ENCODE measurements around the gene BRAT1.

The BRAT1 gene

GRCh38 chr7:2575046-2575732 is 19.9 kb upstream of the BRAT1 start:
- DNase-seq (ENCODE audit: low spot score), result no peak

GRCh38 chr7:2573761-2574160 is 18.4 kb upstream of the BRAT1 start:
- no peak for DNase-seq (ENCODE audit: low spot score)

More at GRCh38 chr7:2575046-2575732, 19.9 kb upstream of the BRAT1 start:
- TF ChIP-seq, protein P1, sequence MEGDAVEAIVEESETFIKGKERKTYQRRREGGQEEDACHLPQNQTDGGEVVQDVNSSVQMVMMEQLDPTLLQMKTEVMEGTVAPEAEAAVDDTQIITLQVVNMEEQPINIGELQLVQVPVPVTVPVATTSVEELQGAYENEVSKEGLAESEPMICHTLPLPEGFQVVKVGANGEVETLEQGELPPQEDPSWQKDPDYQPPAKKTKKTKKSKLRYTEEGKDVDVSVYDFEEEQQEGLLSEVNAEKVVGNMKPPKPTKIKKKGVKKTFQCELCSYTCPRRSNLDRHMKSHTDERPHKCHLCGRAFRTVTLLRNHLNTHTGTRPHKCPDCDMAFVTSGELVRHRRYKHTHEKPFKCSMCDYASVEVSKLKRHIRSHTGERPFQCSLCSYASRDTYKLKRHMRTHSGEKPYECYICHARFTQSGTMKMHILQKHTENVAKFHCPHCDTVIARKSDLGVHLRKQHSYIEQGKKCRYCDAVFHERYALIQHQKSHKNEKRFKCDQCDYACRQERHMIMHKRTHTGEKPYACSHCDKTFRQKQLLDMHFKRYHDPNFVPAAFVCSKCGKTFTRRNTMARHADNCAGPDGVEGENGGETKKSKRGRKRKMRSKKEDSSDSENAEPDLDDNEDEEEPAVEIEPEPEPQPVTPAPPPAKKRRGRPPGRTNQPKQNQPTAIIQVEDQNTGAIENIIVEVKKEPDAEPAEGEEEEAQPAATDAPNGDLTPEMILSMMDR (IDR thresholded peaks at IDR 0.05; ENCODE audit: extremely low read depth, missing control alignments), result no peak

DNA sequence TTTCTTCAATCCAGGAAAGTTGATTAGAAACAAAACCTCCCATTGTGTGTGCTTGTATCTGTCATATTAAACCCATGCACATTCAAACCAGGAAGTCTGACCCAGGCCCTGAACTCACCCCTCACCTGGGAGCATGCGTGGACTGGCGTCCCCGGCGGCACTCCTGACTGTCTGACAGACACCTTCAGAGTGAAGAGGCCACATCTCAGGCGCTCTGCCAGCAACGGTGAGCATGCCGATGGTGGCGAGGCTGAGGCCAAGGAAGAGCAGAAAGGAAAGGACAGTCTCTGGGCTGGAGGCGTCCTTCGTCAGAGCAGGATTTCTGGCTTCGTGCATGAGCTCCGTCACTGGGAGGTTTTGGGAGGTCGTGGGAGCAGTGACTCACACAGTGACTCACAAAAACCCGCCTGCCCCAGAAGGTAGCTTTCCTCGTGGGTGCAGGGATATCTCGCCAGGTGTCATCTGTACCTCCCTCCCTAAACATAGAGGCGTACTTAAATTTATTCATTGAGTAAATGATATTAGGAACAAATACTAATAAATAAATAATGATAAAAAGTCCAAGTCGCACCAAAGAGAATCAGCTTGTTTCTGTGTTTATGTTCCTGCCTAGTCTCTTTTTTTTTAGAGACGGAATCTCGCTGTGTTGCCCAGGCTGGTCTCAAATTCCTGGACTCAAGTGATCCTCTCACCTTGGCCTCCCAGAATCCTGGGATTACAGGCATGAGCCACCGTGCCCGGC is 16.9 kb upstream of the BRAT1 start:
- no peak for DNase-seq (ENCODE audit: low spot score)
- TF ChIP-seq, protein P1 (IDR thresholded peaks at IDR 0.05; ENCODE audit: extremely low read depth, missing control alignments), result no peak

More at GRCh38 chr7:2573761-2574160, 18.4 kb upstream of the BRAT1 start:
- TF ChIP-seq, protein P1 (IDR thresholded peaks at IDR 0.05; ENCODE audit: extremely low read depth, missing control alignments), result no peak

DNA sequence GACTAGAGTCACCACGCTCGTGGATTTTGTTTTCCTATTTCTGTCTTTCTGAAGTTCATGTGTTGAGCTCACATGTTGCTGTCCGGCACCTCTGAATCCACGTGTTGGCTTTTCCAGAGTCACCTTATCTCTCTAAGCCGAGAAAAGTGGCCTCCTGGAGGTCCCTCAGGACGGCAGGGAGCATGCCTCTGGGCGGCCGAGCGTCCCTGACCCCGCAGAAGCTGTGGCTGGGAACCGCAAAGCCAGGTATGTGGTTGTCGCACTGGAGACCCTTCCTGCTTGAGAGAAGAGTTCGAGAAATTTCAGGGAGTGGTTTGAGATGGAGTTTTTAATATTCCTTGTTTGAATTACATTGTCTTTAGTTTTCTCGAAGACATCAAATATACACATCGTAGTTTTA is 16.1 kb upstream of the BRAT1 start:
- TF ChIP-seq, protein P1 (IDR thresholded peaks at IDR 0.05; ENCODE audit: extremely low read depth, missing control alignments), result no peak
- no peak for DNase-seq (ENCODE audit: low spot score)

DNA sequence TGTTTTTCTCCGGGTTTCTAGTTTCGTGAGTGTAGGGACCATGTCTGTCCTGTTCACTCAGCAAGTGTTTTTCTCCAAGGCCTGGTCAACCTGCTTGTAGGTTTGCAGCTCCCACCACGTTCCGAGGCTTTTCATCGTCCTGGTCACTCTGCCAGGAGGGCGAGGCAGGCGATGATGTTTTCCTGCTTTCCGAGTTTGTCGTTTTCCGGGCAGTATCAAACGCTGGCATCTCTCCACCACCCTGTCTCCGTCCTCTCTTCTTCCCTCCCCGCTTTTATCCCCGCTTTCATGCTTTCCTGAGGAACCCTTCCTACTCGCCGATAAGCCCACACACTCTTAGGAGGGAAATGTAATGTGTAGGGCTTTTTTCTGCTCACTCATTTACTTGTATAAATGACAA is 14.7 kb upstream of the BRAT1 start:
- no peak for DNase-seq (ENCODE audit: low spot score)
- TF ChIP-seq, protein P1 (IDR thresholded peaks at IDR 0.05; ENCODE audit: extremely low read depth, missing control alignments), result no peak

DNA sequence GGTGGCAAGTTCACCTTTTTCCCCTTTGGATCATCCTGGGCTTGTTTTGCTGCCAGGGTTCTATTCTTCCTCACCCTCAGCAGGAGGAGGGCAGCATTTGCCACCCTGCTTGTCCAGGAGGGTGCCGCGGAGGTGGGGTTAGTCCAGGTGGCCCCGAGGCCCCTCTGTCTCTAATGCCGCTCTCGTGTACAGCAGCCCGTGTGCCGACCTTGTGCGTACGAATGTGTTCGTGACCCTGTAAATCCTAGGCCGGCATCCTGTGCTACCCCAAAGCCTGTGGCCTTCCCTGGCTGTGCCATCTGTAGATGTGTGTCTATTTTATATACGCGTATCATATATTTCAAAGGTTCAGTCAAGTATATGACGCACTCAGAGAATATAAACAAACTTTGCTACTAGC is 14.1 kb upstream of the BRAT1 start:
- DNase-seq (ENCODE audit: low spot score), result no peak
- TF ChIP-seq, protein P1 (IDR thresholded peaks at IDR 0.05; ENCODE audit: extremely low read depth, missing control alignments), result no peak

DNA sequence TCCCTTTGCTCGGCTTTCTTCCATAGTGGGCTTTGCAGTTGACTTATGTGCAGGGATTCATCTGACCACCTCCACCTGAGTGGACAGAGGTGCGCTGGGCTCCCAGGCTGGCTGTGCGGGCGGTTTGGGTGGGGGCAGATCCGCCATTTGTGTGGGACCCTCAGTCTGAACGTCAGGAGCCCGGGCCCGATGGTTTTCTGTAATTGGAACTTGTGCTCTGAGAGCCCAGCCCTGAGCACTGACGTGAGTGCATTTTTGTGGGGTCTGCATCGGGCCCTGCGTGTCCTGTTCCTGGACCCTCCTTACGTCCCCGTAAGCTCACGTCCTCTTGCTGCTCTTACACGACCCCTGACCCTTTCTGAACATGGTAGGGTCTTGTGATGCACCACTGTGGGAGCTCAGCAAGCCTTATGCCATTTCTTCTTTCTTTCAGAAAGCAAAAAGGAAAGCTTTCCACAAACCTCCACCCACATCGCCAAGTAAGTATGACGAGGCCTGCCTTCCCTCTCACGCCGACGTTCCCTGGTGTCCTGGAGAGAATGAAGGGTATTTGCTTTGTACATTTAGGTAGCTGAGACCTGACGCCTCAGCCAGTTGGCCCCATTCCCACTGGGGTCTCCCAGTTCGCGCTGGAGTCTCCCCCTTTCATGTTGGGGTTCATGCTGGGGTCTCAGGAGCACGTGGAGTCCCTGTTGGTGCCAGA is 13.3 kb upstream of the BRAT1 start:
- no peak for DNase-seq (ENCODE audit: low spot score)
- TF ChIP-seq, protein P1 (IDR thresholded peaks at IDR 0.05; ENCODE audit: extremely low read depth, missing control alignments), result no peak
